ENCODE results near the gene TWF2. TPM values are rescaled to one million over a fixed set of nuclear protein-coding genes. Genes with fewer than 3 reads are reported as not detected.
A peak's percentile ranks its signal among the peaks of the same experiment; 100 is the strongest.

The TWF2 gene
- total RNA-seq, 1 experiment from 2014 or later: 44.8 TPM

GRCh38 chr3:52233108-52233591 is 5.8 kb downstream of the TWF2 start:
- Histone ChIP-seq H3K27ac (ENCODE audit: insufficient read length, low read depth, low read length) (no peak overlapping the region), H3T11ph (ENCODE audit: low read length) (no peak overlapping the region), H3K56ac (ENCODE audit: insufficient read length, low read depth, low read length) (no peak overlapping the region), H2BK15ac (ENCODE audit: low read depth, low read length) (no peak overlapping the region), H3K4ac (ENCODE audit: low read depth, low read length) (no peak overlapping the region), H2BK12ac (ENCODE audit: insufficient read length, low read depth, low read length) (no peak overlapping the region), H3K9me3 (ENCODE audit: control insufficient read depth, low read depth, low read length) (no peaks in the 10 kb centered on the region), H3K4me1 (ENCODE audit: insufficient read depth, low read length) (peaks cover 10% of the 10 kb centered on the region; the same call in 1 of the 2 replicates), H4K8ac (replicated peaks; ENCODE audit: insufficient read length, low read depth, low read length) (no peak overlapping the region), H2AFZ (ENCODE audit: low read length) (no peak overlapping the region), H2BK120ac (ENCODE audit: low read depth, low read length, poor library complexity, severe bottlenecking) (no peak overlapping the region), H4K91ac (ENCODE audit: insufficient read length, low read depth, low read length) (no peak overlapping the region), H2BK20ac (ENCODE audit: low read depth, low read length, poor library complexity, severe bottlenecking) (no peak overlapping the region), H4K5ac (ENCODE audit: insufficient read length, low read depth, low read length) (no peak overlapping the region), H2BK5ac (ENCODE audit: insufficient read length, low read length) (no peak overlapping the region), H3K27me3 (ENCODE audit: insufficient read depth, low read length) (no peaks in the 10 kb centered on the region), H3K79me1 (ENCODE audit: insufficient read depth, low read depth, low read length, poor library complexity, severe bottlenecking) (no peaks in the 10 kb centered on the region), H2AK5ac (ENCODE audit: insufficient read length, low read length) (no peak overlapping the region), H3K9ac (ENCODE audit: extremely low read depth, insufficient read length, low read length) (no peak overlapping the region), H3K14ac (ENCODE audit: insufficient read depth, low read length) (no peak overlapping the region), H3K79me2 (ENCODE audit: insufficient read depth, low read length) (0 out of 2 replicates have a peak, but pooled peaks cover under 1% of the 10 kb centered on the region), H3K18ac (ENCODE audit: insufficient read length, low read depth, low read length) (no peak overlapping the region), H3K23me2 (ENCODE audit: insufficient read length, low read depth, low read length, poor library complexity, severe bottlenecking) (peaks cover under 1% of the 10 kb centered on the region), H4K20me1 (ENCODE audit: control insufficient read depth, insufficient read depth, insufficient read length) (no peaks in the 10 kb centered on the region), H3K4me2 (ENCODE audit: insufficient read depth, insufficient read length, low read length) (no peak overlapping the region), H3K23ac (ENCODE audit: insufficient read length, low read depth, low read length) (no peak overlapping the region)
- no peak for DNase-seq
- H3K27ac Mint-ChIP-seq: peak overlapping the region in 1 of 3 experiments; percentile 34; a peak in 1 of 7 replicates
- H3K4me1 Mint-ChIP-seq: peaks cover 18 to 24% of the 10 kb centered on the region in 2 experiments
- no peaks in the 10 kb centered on the region for H3K9me3 Mint-ChIP-seq
- H3K27me3 Mint-ChIP-seq (ENCODE audit: low read depth): no peaks in the 10 kb centered on the region
- TF ChIP-seq, protein P1, sequence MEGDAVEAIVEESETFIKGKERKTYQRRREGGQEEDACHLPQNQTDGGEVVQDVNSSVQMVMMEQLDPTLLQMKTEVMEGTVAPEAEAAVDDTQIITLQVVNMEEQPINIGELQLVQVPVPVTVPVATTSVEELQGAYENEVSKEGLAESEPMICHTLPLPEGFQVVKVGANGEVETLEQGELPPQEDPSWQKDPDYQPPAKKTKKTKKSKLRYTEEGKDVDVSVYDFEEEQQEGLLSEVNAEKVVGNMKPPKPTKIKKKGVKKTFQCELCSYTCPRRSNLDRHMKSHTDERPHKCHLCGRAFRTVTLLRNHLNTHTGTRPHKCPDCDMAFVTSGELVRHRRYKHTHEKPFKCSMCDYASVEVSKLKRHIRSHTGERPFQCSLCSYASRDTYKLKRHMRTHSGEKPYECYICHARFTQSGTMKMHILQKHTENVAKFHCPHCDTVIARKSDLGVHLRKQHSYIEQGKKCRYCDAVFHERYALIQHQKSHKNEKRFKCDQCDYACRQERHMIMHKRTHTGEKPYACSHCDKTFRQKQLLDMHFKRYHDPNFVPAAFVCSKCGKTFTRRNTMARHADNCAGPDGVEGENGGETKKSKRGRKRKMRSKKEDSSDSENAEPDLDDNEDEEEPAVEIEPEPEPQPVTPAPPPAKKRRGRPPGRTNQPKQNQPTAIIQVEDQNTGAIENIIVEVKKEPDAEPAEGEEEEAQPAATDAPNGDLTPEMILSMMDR (conservative IDR thresholded peaks at IDR 0.05): no peak
- H3K4me3 Mint-ChIP-seq: no peak overlapping the region
- WGBS (ENCODE audit: extremely low coverage, insufficient read length, low lambda C conversion rate): no CpG with 5 or more reads among the region's 5 CpGs
- peaks cover 12 to 37% (median 34%) of the 10 kb centered on the region in 3 experiments for H3K36me3 Mint-ChIP-seq (ENCODE audit: insufficient read depth in 1 of 3, low read depth in 3 of 3)
